ENCODE results near the gene RASIP1. TPM values are rescaled to one million over a fixed set of nuclear protein-coding genes. Genes with fewer than 3 reads are reported as not detected.

Gene RASIP1
- total and polyA plus RNA-seq, 2 experiments from 2014 or later = 1.5 to 5.5 TPM

DNA sequence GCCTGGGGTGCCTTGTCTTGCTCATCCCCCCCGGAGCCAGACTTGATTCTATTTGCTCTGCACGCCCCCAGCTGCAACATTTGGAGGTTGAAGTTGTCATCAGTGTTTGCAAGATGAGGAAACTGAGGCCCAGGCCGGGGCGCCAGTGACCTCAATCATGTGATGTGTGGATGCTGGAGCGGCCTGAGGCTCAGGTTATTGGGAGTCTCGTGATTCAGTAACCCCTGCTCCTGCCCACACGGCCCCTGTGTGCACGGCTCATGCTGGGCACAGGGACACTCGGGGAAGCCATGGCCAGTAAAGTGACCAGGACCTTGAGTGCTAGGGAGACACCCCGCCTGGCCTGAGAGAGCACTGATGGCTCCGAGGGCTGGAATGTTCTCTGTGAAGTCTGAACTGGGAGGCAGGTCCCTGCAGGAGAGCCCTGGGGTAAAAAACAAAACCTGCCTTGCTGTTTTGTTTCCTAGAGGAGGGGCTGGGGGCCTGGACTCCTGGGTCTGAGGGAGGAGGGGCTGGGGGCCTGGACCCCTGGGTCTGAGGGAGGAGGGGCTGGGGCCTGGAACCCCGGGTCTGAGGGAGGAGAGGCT lies 16.8 kb upstream of the RASIP1 start:
- TF ChIP-seq, protein P1, sequence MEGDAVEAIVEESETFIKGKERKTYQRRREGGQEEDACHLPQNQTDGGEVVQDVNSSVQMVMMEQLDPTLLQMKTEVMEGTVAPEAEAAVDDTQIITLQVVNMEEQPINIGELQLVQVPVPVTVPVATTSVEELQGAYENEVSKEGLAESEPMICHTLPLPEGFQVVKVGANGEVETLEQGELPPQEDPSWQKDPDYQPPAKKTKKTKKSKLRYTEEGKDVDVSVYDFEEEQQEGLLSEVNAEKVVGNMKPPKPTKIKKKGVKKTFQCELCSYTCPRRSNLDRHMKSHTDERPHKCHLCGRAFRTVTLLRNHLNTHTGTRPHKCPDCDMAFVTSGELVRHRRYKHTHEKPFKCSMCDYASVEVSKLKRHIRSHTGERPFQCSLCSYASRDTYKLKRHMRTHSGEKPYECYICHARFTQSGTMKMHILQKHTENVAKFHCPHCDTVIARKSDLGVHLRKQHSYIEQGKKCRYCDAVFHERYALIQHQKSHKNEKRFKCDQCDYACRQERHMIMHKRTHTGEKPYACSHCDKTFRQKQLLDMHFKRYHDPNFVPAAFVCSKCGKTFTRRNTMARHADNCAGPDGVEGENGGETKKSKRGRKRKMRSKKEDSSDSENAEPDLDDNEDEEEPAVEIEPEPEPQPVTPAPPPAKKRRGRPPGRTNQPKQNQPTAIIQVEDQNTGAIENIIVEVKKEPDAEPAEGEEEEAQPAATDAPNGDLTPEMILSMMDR (IDR thresholded peaks at IDR 0.05; ENCODE audit: low read depth, low read length) = no peak
- no peak for DNase-seq (ENCODE audit: low read depth in 1 of 2, low spot score in 1 of 2)
- Histone ChIP-seq H3K4me1 (ENCODE audit: low read depth) (no peaks in the 10 kb centered on the region), H3K27me3 (peaks cover 21% of the 10 kb centered on the region), H3K4me3 (no peak overlapping the region), H3K27ac (no peak overlapping the region), H3K36me3 (no peaks in the 10 kb centered on the region), H3K9me3 (ENCODE audit: low read depth) (no peaks in the 10 kb centered on the region)

DNA sequence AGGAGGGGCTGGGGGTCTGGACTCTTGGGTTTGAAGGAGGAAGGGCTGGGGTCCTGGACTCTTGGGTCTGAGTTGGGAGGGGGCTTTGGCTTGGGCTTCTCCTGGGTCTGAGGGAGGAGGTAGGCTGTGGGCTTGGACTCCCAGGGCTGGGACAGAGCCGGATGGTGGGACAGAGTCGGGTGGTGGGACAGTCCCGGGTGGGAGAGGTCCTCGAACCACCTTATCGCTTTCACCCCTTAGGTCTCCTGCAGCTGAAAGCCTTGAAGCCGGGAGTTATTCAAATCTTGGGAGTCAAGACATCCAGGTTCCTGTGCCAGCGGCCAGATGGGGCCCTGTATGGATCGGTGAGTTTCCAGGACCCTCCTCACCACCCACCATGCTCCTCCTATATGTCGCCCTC lies 16.3 kb upstream of the RASIP1 start:
- Histone ChIP-seq H3K36me3 (no peaks in the 10 kb centered on the region), H3K27ac (no peak overlapping the region), H3K4me3 (no peak overlapping the region), H3K4me1 (ENCODE audit: low read depth) (no peaks in the 10 kb centered on the region), H3K9me3 (ENCODE audit: low read depth) (no peaks in the 10 kb centered on the region), H3K27me3 (peaks cover 26% of the 10 kb centered on the region)
- TF ChIP-seq, protein P1 (IDR thresholded peaks at IDR 0.05; ENCODE audit: low read depth, low read length) = no peak
- DNase-seq (ENCODE audit: low read depth in 1 of 2, low spot score in 1 of 2) = no peak

DNA sequence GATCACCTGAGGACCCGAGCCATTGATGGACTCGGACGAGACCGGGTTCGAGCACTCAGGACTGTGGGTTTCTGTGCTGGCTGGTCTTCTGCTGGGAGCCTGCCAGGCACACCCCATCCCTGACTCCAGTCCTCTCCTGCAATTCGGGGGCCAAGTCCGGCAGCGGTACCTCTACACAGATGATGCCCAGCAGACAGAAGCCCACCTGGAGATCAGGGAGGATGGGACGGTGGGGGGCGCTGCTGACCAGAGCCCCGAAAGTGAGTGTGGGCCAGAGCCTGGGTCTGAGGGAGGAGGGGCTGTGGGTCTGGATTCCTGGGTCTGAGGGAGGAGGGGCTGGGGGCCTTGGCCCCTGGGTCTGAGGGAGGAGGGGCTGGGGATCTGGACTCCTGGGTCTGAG lies 15.8 kb upstream of the RASIP1 start:
- Histone ChIP-seq H3K36me3 (no peaks in the 10 kb centered on the region), H3K4me1 (ENCODE audit: low read depth) (no peaks in the 10 kb centered on the region), H3K27ac (no peak overlapping the region), H3K27me3 (peaks cover 29% of the 10 kb centered on the region), H3K4me3 (no peak overlapping the region), H3K9me3 (ENCODE audit: low read depth) (no peaks in the 10 kb centered on the region)
- no peak for DNase-seq (ENCODE audit: low read depth in 1 of 2, low spot score in 1 of 2)
- TF ChIP-seq, protein P1 (IDR thresholded peaks at IDR 0.05; ENCODE audit: low read depth, low read length) = no peak

DNA sequence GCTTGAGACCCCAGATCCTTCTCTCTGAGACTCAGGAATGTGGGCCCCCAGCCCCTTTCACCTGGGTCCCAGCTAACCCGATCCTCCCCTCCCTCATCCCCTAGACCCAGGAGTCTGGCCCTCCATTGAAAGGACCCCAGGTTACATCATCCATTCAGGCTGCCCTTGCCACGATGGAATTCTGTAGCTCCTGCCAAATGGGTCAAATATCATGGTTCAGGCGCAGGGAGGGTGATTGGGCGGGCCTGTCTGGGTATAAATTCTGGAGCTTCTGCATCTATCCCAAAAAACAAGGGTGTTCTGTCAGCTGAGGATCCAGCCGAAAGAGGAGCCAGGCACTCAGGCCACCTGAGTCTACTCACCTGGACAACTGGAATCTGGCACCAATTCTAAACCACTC lies 15.4 kb upstream of the RASIP1 start:
- TF ChIP-seq, protein P1 (IDR thresholded peaks at IDR 0.05; ENCODE audit: low read depth, low read length) = no peak
- no peak for DNase-seq (ENCODE audit: low read depth in 1 of 2, low spot score in 1 of 2)
- H3K4me3 ChIP-seq = no peak overlapping the region
- peaks cover 27% of the 10 kb centered on the region for H3K27me3 ChIP-seq
- no peaks in the 10 kb centered on the region for H3K9me3 ChIP-seq (ENCODE audit: low read depth)
- H3K4me1 ChIP-seq (ENCODE audit: low read depth) = no peaks in the 10 kb centered on the region
- no peaks in the 10 kb centered on the region for H3K36me3 ChIP-seq
- H3K27ac ChIP-seq = no peak overlapping the region

DNA sequence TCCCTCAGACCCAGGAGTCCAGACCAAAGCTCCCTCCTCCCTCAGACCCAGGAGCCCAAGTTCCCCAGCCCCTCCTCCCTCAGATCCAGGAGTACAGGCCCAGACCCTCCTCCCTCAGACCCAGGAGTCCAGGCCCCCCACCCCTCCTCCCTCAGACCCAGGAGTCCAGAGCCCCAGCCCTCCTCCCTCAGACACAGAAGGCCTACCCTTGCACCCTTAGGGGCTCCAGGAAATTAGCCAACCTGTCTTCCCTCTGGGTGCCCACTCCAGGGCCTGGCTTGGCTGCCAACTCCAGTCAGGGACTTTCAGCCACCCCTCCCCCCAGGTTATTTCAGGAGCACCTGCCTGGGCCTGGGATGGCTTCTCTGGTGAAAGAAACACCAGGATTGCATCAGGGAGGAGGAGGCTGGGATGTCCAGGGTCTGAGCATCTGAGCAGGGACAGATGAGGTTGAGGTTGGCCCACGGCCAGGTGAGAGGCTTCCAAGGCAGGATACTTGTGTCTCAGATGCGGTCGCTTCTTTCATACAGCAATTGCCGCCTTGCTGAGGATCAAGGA lies 14.8 kb upstream of the RASIP1 start, which contains the start of gene FGF21:
FGF21 (plus strand) TSS at position 441 of the 558 bp plus-strand sequence. CDS start 713 bp downstream, outside the sequence.
- Histone ChIP-seq H3K27me3 (peaks cover 25% of the 10 kb centered on the region), H3K27ac (no peak within 1 kb of the TSS), H3K36me3 (no peaks in the 10 kb centered on the region), H3K9me3 (ENCODE audit: low read depth) (no peaks in the 10 kb centered on the region), H3K4me3 (no peak within 1 kb of the TSS), H3K4me1 (ENCODE audit: low read depth) (no peaks in the 10 kb centered on the region)
- TF ChIP-seq, protein P1 (IDR thresholded peaks at IDR 0.05; ENCODE audit: low read depth, low read length) = no peak
- DNase-seq (ENCODE audit: low read depth in 1 of 2, low spot score in 1 of 2) = no peak

Data from cardiac muscle cell (in vitro differentiated cells and primary cell).